ENCODE measurements around the gene COL23A1. TPM values are rescaled to one million over a fixed set of nuclear protein-coding genes. Genes with fewer than 3 reads are reported as not detected.

The COL23A1 gene
- total and polyA plus RNA-seq, 2 experiments from 2014 or later = 1.1 to 5.1 TPM

- no peak for TF ChIP-seq EZH2phosphoT487 (IDR thresholded peaks at IDR 0.05; ENCODE audit: low read depth, severe bottlenecking, unreplicated experiment)
- TF ChIP-seq EZH2 (IDR thresholded peaks at IDR 0.05; ENCODE audit: borderline replicate concordance) = no peak
- TF ChIP-seq, protein P1, sequence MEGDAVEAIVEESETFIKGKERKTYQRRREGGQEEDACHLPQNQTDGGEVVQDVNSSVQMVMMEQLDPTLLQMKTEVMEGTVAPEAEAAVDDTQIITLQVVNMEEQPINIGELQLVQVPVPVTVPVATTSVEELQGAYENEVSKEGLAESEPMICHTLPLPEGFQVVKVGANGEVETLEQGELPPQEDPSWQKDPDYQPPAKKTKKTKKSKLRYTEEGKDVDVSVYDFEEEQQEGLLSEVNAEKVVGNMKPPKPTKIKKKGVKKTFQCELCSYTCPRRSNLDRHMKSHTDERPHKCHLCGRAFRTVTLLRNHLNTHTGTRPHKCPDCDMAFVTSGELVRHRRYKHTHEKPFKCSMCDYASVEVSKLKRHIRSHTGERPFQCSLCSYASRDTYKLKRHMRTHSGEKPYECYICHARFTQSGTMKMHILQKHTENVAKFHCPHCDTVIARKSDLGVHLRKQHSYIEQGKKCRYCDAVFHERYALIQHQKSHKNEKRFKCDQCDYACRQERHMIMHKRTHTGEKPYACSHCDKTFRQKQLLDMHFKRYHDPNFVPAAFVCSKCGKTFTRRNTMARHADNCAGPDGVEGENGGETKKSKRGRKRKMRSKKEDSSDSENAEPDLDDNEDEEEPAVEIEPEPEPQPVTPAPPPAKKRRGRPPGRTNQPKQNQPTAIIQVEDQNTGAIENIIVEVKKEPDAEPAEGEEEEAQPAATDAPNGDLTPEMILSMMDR (IDR thresholded peaks at IDR 0.05; ENCODE audit: poor library complexity) = no peak
- no peaks in the 10 kb centered on the region for H3K9me3 ChIP-seq (ENCODE audit: low read depth)
- H3K9me2 ChIP-seq (replicated peaks; ENCODE audit: insufficient read depth) = no peaks in the 10 kb centered on the region
- no peaks in the 10 kb centered on the region for H3K27me3 ChIP-seq
- H3K27ac ChIP-seq = no peak overlapping the region
- H4K20me1 ChIP-seq (ENCODE audit: insufficient read depth, poor library complexity, severe bottlenecking) = no peaks in the 10 kb centered on the region
- H3K4me2 ChIP-seq = no peak overlapping the region
- no peaks in the 10 kb centered on the region for H3K4me1 ChIP-seq (ENCODE audit: insufficient read depth)
- H3K36me3 ChIP-seq (replicated peaks; ENCODE audit: insufficient read depth, low read depth) = no peaks in the 10 kb centered on the region
- H3K79me2 ChIP-seq = peaks cover 12% of the 10 kb centered on the region
- no peak overlapping the region for H2AFZ ChIP-seq
- no peak for DNase-seq (ENCODE audit: low spot score)
- H3K4me3 ChIP-seq = no peak overlapping the region
- 90% methylated on average over 3 of the region's 3 CpGs for WGBS (ENCODE audit: low lambda C conversion rate, missing lambda C conversion rate)
Measured at GRCh38 chr5:178606269-178606668, 16.1 kb upstream of the COL23A1 start.

DNA sequence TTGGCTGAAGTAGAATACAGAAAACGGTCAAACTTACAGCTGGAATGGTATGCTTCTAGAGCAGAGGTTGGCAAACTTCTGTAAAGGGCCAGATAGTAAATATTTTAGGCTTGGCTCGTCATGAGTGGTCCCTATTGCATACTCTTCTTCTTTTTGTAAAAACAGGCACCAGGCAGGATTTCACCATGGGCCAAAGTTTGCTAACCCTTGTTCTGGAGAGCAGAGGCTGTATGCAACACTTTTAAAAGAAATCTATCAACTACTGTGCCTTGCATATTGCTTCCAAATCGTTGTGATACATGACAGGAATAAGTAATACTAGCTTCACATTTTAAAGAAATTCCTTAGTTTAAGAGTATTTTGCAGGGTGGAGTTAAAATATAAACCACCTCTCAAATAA is 15.6 kb upstream of the COL23A1 start:
- H3K79me2 ChIP-seq = peaks cover 12% of the 10 kb centered on the region
- no peaks in the 10 kb centered on the region for H3K9me2 ChIP-seq (replicated peaks; ENCODE audit: insufficient read depth)
- no peak overlapping the region for H3K27ac ChIP-seq
- TF ChIP-seq EZH2phosphoT487 (IDR thresholded peaks at IDR 0.05; ENCODE audit: low read depth, severe bottlenecking, unreplicated experiment) (no peak), EZH2 (IDR thresholded peaks at IDR 0.05; ENCODE audit: borderline replicate concordance) (no peak)
- TF ChIP-seq, protein P1 (IDR thresholded peaks at IDR 0.05; ENCODE audit: poor library complexity) = no peak
- H3K4me1 ChIP-seq (ENCODE audit: insufficient read depth) = no peaks in the 10 kb centered on the region
- 93% methylated on average over 3 of the region's 3 CpGs for WGBS (ENCODE audit: low lambda C conversion rate, missing lambda C conversion rate)
- no peak overlapping the region for H3K4me3 ChIP-seq
- H3K36me3 ChIP-seq (replicated peaks; ENCODE audit: insufficient read depth, low read depth) = no peaks in the 10 kb centered on the region
- no peaks in the 10 kb centered on the region for H3K27me3 ChIP-seq
- H2AFZ ChIP-seq = no peak overlapping the region
- no peak overlapping the region for H3K4me2 ChIP-seq
- no peaks in the 10 kb centered on the region for H3K9me3 ChIP-seq (ENCODE audit: low read depth)
- DNase-seq (ENCODE audit: low spot score) = no peak
- no peaks in the 10 kb centered on the region for H4K20me1 ChIP-seq (ENCODE audit: insufficient read depth, poor library complexity, severe bottlenecking)

- no peaks in the 10 kb centered on the region for H3K9me3 ChIP-seq (ENCODE audit: low read depth)
- no peaks in the 10 kb centered on the region for H3K36me3 ChIP-seq (replicated peaks; ENCODE audit: insufficient read depth, low read depth)
- no peak overlapping the region for H3K4me2 ChIP-seq
- WGBS (ENCODE audit: low lambda C conversion rate, missing lambda C conversion rate) = 87% methylated on average over 2 of the region's 2 CpGs
- TF ChIP-seq, protein P1 (IDR thresholded peaks at IDR 0.05; ENCODE audit: poor library complexity) = no peak
- no peak for TF ChIP-seq EZH2phosphoT487 (IDR thresholded peaks at IDR 0.05; ENCODE audit: low read depth, severe bottlenecking, unreplicated experiment)
- no peak for TF ChIP-seq EZH2 (IDR thresholded peaks at IDR 0.05; ENCODE audit: borderline replicate concordance)
- no peaks in the 10 kb centered on the region for H3K79me2 ChIP-seq
- no peaks in the 10 kb centered on the region for H4K20me1 ChIP-seq (ENCODE audit: insufficient read depth, poor library complexity, severe bottlenecking)
- no peak for DNase-seq (ENCODE audit: low spot score)
- H3K27ac ChIP-seq = no peak overlapping the region
- no peaks in the 10 kb centered on the region for H3K4me1 ChIP-seq (ENCODE audit: insufficient read depth)
- H3K9me2 ChIP-seq (replicated peaks; ENCODE audit: insufficient read depth) = no peaks in the 10 kb centered on the region
- H2AFZ ChIP-seq = no peak overlapping the region
- H3K4me3 ChIP-seq = no peak overlapping the region
- no peaks in the 10 kb centered on the region for H3K27me3 ChIP-seq
Measured at GRCh38 chr5:178602752-178603151, 12.6 kb upstream of the COL23A1 start.

DNA sequence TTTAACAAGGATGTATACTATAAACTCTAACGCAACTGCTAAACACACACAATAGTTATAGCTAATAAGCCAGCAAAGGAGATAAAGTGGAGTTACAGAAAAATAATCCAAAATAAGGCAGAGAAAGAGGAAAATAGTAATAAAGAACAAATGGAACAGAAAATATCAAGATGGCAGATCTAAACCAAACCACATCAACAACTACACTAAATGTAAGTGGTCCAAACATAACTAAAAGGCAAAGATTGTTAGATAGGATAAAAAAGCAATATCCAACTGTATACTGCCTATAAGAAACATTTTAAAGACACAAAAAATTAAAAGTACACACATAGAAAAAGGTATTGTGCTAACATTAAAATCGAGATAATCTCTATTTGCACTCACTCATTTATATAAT is 5.6 kb upstream of the COL23A1 start:
- Histone ChIP-seq H4K20me1 (ENCODE audit: insufficient read depth, poor library complexity, severe bottlenecking) (no peaks in the 10 kb centered on the region), H3K9me2 (replicated peaks; ENCODE audit: insufficient read depth) (no peaks in the 10 kb centered on the region), H3K4me1 (ENCODE audit: insufficient read depth) (no peaks in the 10 kb centered on the region), H2AFZ (no peak overlapping the region), H3K27me3 (no peaks in the 10 kb centered on the region), H3K9me3 (ENCODE audit: low read depth) (peaks cover 17% of the 10 kb centered on the region), H3K79me2 (no peaks in the 10 kb centered on the region), H3K27ac (no peak overlapping the region), H3K4me2 (no peak overlapping the region), H3K36me3 (replicated peaks; ENCODE audit: insufficient read depth, low read depth) (no peaks in the 10 kb centered on the region), H3K4me3 (no peak overlapping the region)
- WGBS (ENCODE audit: low lambda C conversion rate, missing lambda C conversion rate) = 100% methylated on average over 2 of the region's 2 CpGs
- no peak for DNase-seq (ENCODE audit: low spot score)
- TF ChIP-seq, protein P1 (IDR thresholded peaks at IDR 0.05; ENCODE audit: poor library complexity) = no peak
- TF ChIP-seq EZH2phosphoT487 (IDR thresholded peaks at IDR 0.05; ENCODE audit: low read depth, severe bottlenecking, unreplicated experiment) (no peak), EZH2 (IDR thresholded peaks at IDR 0.05; ENCODE audit: borderline replicate concordance) (no peak)

All from hepatocyte (in vitro differentiated cells).